Stimulated activated CD4-positive, alpha-beta T cell treated with anti-CD3 and anti-CD28 coated beads, Interleukin-12 subunit alpha, Interleukin-12 subunit beta, amount 100 ng/mL, for 4 hours (primary cell): ENCODE results near the gene QRFPR.
"Not testable (repeated sequence)": the region's sequence is repeated elsewhere in the genome, so short reads cannot be mapped to it uniquely, and the experiment has no call there.

ENCODE experiments used
- DNase-seq: peaks from one replicate; pipeline ENCODE4 v3.0.0-alpha.2; 2020

The QRFPR gene

GRCh38 chr4:121339307-121339706 is 41.5 kb downstream of the QRFPR start:
- DNase-seq, result no peak

- DNase-seq, result no peak
Observed at GRCh38 chr4:121338518-121338917, 42.3 kb downstream of the QRFPR start.

GRCh38 chr4:121336706-121337105 is 44.1 kb downstream of the QRFPR start:
- no peak for DNase-seq

- DNase-seq, result no peak
Observed at GRCh38 chr4:121330180-121330665, 50.6 kb downstream of the QRFPR start.

- DNase-seq, result no peak
Observed at GRCh38 chr4:121326597-121326996, 54.2 kb downstream of the QRFPR start.

- DNase-seq, result no peak
Observed at GRCh38 chr4:121324331-121324730, 56.5 kb downstream of the QRFPR start.

- DNase-seq, result no peak
Observed at GRCh38 chr4:121321466-121321865, 59.4 kb downstream of the QRFPR start.

- DNase-seq, result no peak
Observed at GRCh38 chr4:121316091-121316490, 64.7 kb downstream of the QRFPR start.

- DNase-seq, result not testable (repeated sequence)
Observed at GRCh38 chr4:121313430-121313829, 67.4 kb downstream of the QRFPR start.

- DNase-seq, result no peak
Observed at GRCh38 chr4:121308828-121309227, 72.0 kb downstream of the QRFPR start.

GRCh38 chr4:121308328-121308663 is 72.5 kb downstream of the QRFPR start:
- DNase-seq, result no peak

- peak; percentile 13 for DNase-seq
Observed at GRCh38 chr4:121307445-121308327, 73.1 kb downstream of the QRFPR start.

- no peak for DNase-seq
Observed at GRCh38 chr4:121306931-121307330, 73.9 kb downstream of the QRFPR start.

- DNase-seq, result no peak
Observed at GRCh38 chr4:121304893-121305292, 75.9 kb downstream of the QRFPR start.

GRCh38 chr4:121299367-121299766 is 81.5 kb downstream of the QRFPR start:
- DNase-seq, result no peak

- no peak for DNase-seq
Observed at GRCh38 chr4:121283319-121283718, 97.5 kb downstream of the QRFPR start.

- DNase-seq, result no peak
Observed at GRCh38 chr4:121280425-121280824, 100.4 kb downstream of the QRFPR start.

GRCh38 chr4:121278811-121279368 is 101.9 kb downstream of the QRFPR start:
- no peak for DNase-seq
